ENCODE results near the gene PIP5KL1.

- TF ChIP-seq CTCF (IDR thresholded peaks at IDR 0.05; ENCODE audit: low read length) (no peak), EZH2 (IDR thresholded peaks at IDR 0.05; ENCODE audit: borderline replicate concordance, low read length) (no peak)
Observed at GRCh38 chr9:127893392-127893791, 37.2 kb downstream of the PIP5KL1 start.
